Measurements from ENCODE around the gene CCDC142.
"Not testable (repeated sequence)": the region's sequence is repeated elsewhere in the genome, so short reads cannot be mapped to it uniquely, and the experiment has no call there.

The CCDC142 gene

DNA sequence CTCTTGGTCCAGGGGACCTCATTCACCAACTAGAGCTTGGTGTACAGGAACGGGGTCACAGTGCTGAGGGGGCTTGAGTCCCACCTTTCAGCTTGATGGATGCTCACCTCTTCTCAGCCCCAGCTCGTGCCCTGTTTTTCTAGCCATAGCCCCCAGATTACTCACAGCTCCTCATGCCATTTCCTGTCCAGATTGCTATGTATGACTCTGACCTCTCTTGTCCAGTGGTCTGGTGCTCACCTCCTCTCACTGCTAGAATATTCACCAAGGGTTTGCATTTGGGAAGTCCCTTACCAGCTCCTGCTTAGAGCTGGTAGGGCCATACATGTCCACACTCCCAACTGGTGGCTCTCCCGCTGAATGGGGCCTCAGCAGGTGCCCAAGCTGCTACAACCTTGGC is 10.7 kb upstream of the CCDC142 start:
- TF ChIP-seq, protein P1, sequence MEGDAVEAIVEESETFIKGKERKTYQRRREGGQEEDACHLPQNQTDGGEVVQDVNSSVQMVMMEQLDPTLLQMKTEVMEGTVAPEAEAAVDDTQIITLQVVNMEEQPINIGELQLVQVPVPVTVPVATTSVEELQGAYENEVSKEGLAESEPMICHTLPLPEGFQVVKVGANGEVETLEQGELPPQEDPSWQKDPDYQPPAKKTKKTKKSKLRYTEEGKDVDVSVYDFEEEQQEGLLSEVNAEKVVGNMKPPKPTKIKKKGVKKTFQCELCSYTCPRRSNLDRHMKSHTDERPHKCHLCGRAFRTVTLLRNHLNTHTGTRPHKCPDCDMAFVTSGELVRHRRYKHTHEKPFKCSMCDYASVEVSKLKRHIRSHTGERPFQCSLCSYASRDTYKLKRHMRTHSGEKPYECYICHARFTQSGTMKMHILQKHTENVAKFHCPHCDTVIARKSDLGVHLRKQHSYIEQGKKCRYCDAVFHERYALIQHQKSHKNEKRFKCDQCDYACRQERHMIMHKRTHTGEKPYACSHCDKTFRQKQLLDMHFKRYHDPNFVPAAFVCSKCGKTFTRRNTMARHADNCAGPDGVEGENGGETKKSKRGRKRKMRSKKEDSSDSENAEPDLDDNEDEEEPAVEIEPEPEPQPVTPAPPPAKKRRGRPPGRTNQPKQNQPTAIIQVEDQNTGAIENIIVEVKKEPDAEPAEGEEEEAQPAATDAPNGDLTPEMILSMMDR (IDR thresholded peaks at IDR 0.05; ENCODE audit: insufficient read depth, missing control alignments) = no peak
- no peak for DNase-seq (ENCODE audit: insufficient read length, low spot score)
- no peak for FAIRE-seq

DNA sequence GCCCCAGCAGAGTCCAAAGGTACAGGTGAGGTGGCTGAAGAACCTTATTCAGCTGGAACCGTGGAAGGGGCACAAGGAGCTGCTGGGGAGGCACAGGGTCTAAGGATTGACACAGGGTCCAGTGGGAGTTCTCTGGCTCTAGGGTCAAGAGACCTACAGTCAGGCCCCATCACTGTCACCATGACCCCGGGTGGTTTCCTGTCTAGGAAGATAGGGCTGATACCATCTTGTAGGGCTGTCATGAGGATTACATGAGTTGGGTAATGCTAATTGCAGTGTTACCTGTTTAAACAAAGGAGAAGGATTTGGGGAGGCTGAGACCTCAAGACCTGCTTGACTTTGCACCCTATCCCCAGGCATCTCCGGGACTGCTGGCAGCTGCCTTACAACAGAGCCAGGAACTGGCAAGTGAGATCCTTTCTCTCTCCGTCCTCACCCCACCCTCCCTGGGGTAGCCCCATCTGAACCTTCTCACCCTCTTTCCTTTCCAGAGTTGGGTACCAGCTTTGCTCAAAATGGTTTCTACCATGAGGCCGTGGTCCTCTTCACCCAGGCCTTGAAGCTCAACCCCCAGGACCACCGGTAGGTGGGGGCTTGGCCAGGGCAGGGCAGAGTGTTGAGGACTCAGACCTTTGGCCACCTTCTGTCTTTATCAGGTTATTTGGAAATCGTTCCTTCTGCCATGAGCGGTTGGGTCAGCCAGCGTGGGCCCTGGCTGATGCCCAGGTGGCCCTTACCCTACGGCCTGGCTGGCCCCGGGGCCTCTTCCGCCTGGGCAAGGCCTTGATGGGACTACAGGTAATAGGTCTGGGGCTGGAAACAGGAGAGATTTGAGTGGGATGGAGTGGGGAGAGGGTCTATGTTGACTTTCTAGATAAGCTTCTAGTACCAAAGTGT is 9.1 kb upstream of the CCDC142 start:
- no peak for FAIRE-seq
- DNase-seq (ENCODE audit: insufficient read length, low spot score) = no peak
- TF ChIP-seq, protein P1 (IDR thresholded peaks at IDR 0.05; ENCODE audit: insufficient read depth, missing control alignments) = no peak

DNA sequence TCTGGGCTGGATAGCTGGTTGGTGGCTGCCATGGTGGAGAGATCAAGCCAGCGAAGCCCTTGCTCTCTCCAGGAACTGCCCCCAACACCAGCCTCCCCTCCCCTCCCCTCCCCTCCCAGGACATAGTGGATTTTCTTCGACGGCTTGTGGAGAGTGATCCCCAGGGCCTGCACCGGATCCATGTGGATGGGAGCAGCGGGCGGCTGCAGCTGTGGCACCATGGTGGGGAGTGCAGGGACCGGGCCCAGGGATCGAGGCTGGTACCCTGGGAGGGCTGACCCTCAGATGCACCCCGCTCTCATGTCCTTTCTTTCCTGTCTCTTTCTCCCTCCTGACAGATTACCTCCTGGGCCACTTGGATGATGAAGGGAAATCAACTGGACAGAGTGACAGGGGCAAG is 7.1 kb upstream of the CCDC142 start:
- FAIRE-seq (no peak), DNase-seq (ENCODE audit: insufficient read length, low spot score) (no peak)
- TF ChIP-seq, protein P1 (IDR thresholded peaks at IDR 0.05; ENCODE audit: insufficient read depth, missing control alignments) = no peak

DNA sequence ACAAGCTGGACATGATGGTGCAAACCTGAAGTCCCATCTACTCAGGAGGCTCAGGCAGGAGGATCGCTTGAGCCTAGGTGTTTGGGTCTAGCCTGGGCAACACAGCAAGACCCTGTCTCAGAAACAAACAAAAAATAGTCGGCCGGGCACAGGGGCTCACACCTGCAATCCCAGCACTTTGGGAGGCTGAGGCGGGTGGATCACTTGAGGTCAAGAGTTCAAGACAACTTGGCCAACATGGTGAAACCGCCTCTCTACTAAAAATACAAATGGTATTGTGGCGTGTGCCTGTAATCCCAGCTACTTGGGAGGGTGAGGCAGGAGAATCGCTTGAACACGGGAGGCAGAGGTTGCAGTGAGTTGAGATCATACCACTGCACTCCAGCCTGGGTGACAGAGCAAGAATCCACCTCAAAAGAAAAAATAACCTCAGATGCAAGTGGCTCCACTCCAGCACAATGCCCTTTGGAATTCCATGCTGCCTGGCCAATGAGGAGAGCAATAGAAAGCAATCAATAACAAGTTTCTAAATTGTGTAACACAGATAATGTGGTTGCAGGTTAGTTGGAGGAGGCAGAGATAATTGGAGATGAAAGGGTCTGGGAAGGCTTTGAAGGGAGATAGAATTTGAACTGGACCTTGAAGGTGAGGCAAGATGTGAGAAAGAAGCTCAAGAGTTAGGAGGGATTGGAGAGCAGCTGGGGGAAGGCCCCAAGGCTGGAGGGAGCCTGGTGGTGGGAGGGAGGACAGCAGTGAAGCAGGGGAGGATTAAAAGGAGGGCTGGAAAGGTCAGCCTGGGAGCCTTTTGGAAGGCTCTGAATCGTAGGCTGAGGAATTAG is 6.1 kb upstream of the CCDC142 start:
- no peak for DNase-seq (ENCODE audit: insufficient read length, low spot score)
- TF ChIP-seq, protein P1 (IDR thresholded peaks at IDR 0.05; ENCODE audit: insufficient read depth, missing control alignments) = no peak
- no peak for FAIRE-seq

DNA sequence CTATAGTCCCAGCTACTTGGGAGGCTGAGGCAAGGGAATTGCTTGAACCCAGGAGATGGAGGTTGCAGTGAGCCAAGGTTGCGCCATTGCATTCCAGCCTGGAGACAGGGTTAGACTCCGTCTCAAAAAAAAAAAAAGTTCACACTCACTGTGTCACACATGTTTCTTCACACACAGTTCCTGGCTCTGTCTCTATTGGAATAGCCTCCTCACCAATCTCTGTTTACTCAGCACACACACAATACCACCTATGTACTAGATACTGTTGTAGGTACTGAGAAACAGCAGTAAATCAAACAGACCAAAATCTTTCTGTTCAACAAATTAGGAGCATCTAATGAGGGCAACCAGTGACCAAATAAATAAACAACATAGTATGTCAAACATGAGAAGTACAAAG is 3.3 kb upstream of the CCDC142 start:
- FAIRE-seq (no peak), DNase-seq (ENCODE audit: insufficient read length, low spot score) (no peak)
- TF ChIP-seq, protein P1 (IDR thresholded peaks at IDR 0.05; ENCODE audit: insufficient read depth, missing control alignments) = no peak

DNA sequence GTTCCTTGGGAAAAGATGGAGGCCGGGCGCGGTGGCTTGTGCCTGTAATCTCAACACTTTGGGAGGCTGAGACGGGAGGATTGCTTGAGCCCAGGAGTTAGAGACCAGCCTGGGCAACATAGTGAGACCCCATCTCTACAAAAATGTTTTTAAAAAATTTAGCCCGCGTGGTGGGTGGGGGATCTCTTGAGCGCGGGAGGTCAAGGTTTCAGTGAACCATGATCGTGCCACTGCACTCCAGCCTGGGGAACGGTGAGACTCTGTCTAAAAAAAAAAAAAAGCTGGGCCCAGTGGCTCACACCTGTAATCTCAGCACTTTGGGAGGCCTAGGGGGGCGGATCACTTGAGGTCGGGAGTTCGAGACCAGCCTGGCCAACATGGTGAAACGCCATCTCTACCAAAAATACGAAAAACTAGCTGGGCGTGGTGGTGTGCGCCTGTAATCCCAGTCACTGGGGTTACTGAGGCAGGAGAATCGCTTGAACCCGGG is 922 bp upstream of the CCDC142 start:
- FAIRE-seq; DNase-seq (ENCODE audit: insufficient read length, low spot score): not testable (repeated sequence)

- DNase-seq (ENCODE audit: insufficient read length, low spot score) (no peak), FAIRE-seq (no peak)
- TF ChIP-seq, protein P1 (IDR thresholded peaks at IDR 0.05; ENCODE audit: insufficient read depth, missing control alignments) = no peak
Measured at GRCh38 chr2:74481961-74482800, 617 bp downstream of the CCDC142 start.
